HepG2 (cell line): ENCODE results near the gene DIP2C. TPM values are rescaled to one million over a fixed set of nuclear protein-coding genes. Genes with fewer than 3 reads are reported as not detected.

ENCODE experiments used
- CHCHD3 ChIP-seq: sonication (generic); formaldehyde crosslinking; IDR thresholded peaks from 2 replicates; pipeline ENCODE4 v1.8.0; 2022; ENCODE audit warnings: mild to moderate bottlenecking, missing genetic modification reagents, moderate library complexity
- CREM ChIP-seq, 2 experiments: sonication (generic) in 1 of 2; formaldehyde crosslinking in 1 of 2; IDR thresholded peaks; 2 replicates each; pipeline versions ENCODE4 v1.4.0 to v1.6.1; 2016 to 2020; ENCODE audit warnings: antibody characterized with exemption in 1 of 2, mild to moderate bottlenecking in 1 of 2, missing genetic modification reagents in 1 of 2
- JUNB ChIP-seq: sonication (generic); formaldehyde crosslinking; IDR thresholded peaks from 2 replicates; pipeline ENCODE4 v1.8.0; 2022; ENCODE audit warnings: missing genetic modification reagents, mild to moderate bottlenecking, borderline replicate concordance
- KAT2B ChIP-seq: fragments of 150-350 bp; IDR thresholded peaks from 2 replicates; pipeline ENCODE4 v1.6.1; 2014; ENCODE audit warnings: low read depth, low read length, borderline replicate concordance
- KIAA2018 ChIP-seq: sonication (generic); formaldehyde crosslinking; IDR thresholded peaks from 2 replicates; pipeline ENCODE4 v1.5.0; 2020; ENCODE audit warnings: mild to moderate bottlenecking, missing genetic modification reagents, borderline replicate concordance
- MIER2 ChIP-seq: IDR thresholded peaks from 2 replicates; pipeline ENCODE4 v1.6.1; 2016; ENCODE audit warnings: missing biosample characterization, missing genetic modification reagents
- MYC ChIP-seq: sonication (generic); formaldehyde crosslinking; IDR thresholded peaks from 2 replicates; pipeline ENCODE4 v1.9.0; 2021; ENCODE audit warnings: missing genetic modification reagents, borderline replicate concordance
- ZBTB34 ChIP-seq: sonication (generic); formaldehyde crosslinking; IDR thresholded peaks from 2 replicates; pipeline ENCODE4 v1.8.0; 2022; ENCODE audit warnings: mild to moderate bottlenecking, missing genetic modification reagents
- ZBTB42 ChIP-seq: sonication (generic); formaldehyde crosslinking; IDR thresholded peaks from 2 replicates; pipeline ENCODE4 v1.5.0; 2020; ENCODE audit warnings: mild to moderate bottlenecking, missing genetic modification reagents
- ZNF253 ChIP-seq: sonication (generic); formaldehyde crosslinking; IDR thresholded peaks from 2 replicates; pipeline ENCODE4 v1.8.0; 2022; ENCODE audit warnings: mild to moderate bottlenecking, missing genetic modification reagents, borderline replicate concordance
- ZNF333 ChIP-seq: sonication (generic); formaldehyde crosslinking; IDR thresholded peaks from 2 replicates; pipeline ENCODE4 v1.4.0; 2020; ENCODE audit warnings: mild to moderate bottlenecking, missing genetic modification reagents, borderline replicate concordance
- ZNF484 ChIP-seq: sonication (generic); formaldehyde crosslinking; IDR thresholded peaks from 2 replicates; pipeline ENCODE4 v1.5.1; 2020; ENCODE audit warnings: mild to moderate bottlenecking, low read depth, missing genetic modification reagents, borderline replicate concordance
- polyA plus RNA-seq, 8 experiments: library from polyadenylated mRNA; depleted of rRNA in 3 of 8; stranded (reverse) in 7 of 8; unstranded in 1 of 8; fragments of >200 nt; fragmentation: Illumina TruSeq in 4 of 8; extraction: Trizol in 4 of 8; gene quantifications; 2 replicates each; pipeline versions ENCODE4 v1.2.1 to v1.2.3, GENCODE V29; 2011 to 2016; ENCODE audit warnings: low read depth in 4 of 8, missing spikeins in 1 of 8, mixed read lengths in 1 of 8; ENCODE audit not compliant: insufficient read depth in 1 of 8
- total RNA-seq, 5 experiments: library from RNA; depleted of rRNA; stranded (reverse); fragments of >200 nt; fragmentation: Illumina TruSeq; extraction: Trizol; gene quantifications; 2 replicates each; pipeline ENCODE4 v1.2.3, GENCODE V29; 2016; ENCODE audit warnings: low read depth in 1 of 5
- TF ChIP-seq, protein P1 (sequence below): sonication (generic); formaldehyde crosslinking; conservative IDR thresholded peaks from 2 replicates; pipeline ENCODE4 v1.4.0; 2020; ENCODE audit warnings: missing genetic modification reagents

DIP2C gene
- total and polyA plus RNA-seq, 2 of the 13 experiments (the other 11 are each of a cell fraction or from before 2014, with no cell fraction given), result 2.2 to 2.7 TPM

DNA sequence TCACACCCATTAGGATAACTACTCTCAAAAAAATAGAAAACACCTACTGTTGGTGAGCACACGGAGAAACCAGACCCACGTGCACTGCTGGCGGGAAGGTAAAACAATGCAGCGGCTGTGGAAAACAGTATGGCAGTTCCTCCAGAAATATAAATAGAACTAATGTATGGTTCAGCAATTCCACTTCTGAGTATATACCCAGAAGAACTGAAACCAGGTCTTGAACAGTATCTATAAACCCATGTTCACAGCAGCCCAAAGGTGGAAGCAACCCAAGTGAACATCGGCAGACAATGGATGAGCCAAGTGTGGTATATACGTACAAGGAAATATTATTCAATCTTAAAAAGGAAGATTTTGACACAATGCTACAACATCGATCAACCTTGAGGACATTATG is 389.5 kb downstream of the DIP2C start (continued):
- TF ChIP-seq KIAA2018 (CRISPR knock-in tag) (no peak), ZNF333 (CRISPR knock-in tag) (no peak), MYC (CRISPR knock-in tag) (no peak), ZNF484 (no peak), CREM (IDR thresholded peaks at IDR 0.05) (no peak), CREM (CRISPR knock-in tag; IDR thresholded peaks at IDR 0.05) (no peak), ZNF253 (CRISPR knock-in tag) (no peak), ZBTB34 (CRISPR knock-in tag) (no peak), KAT2B (no peak), ZBTB42 (CRISPR knock-in tag) (no peak), JUNB (no peak), CHCHD3 (CRISPR knock-in tag) (no peak), MIER2 (CRISPR knock-in tag) (no peak)
- TF ChIP-seq, protein P1, sequence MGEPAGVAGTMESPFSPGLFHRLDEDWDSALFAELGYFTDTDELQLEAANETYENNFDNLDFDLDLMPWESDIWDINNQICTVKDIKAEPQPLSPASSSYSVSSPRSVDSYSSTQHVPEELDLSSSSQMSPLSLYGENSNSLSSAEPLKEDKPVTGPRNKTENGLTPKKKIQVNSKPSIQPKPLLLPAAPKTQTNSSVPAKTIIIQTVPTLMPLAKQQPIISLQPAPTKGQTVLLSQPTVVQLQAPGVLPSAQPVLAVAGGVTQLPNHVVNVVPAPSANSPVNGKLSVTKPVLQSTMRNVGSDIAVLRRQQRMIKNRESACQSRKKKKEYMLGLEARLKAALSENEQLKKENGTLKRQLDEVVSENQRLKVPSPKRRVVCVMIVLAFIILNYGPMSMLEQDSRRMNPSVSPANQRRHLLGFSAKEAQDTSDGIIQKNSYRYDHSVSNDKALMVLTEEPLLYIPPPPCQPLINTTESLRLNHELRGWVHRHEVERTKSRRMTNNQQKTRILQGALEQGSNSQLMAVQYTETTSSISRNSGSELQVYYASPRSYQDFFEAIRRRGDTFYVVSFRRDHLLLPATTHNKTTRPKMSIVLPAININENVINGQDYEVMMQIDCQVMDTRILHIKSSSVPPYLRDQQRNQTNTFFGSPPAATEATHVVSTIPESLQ (CRISPR knock-in tag), result no peak
